HEK293 (cell line): ENCODE results near the gene GSN.
A peak's percentile ranks its signal among the peaks of the same experiment; 100 is the strongest.

Experiments used
- CTCF ChIA-PET: fragments of 350-600 bp; formaldehyde crosslinking; extraction: SDS; loops from one replicate; lab custom pipeline; 2021; ENCODE audit warnings: antibody characterized with exemption; lab: Yijun Ruan, JAX
- POLR2A ChIA-PET: fragments of 300-600 bp; formaldehyde crosslinking; extraction: SDS; loops from one replicate; lab custom pipeline; 2020; ENCODE audit warnings: antibody characterized with exemption, inconsistent platforms; lab: Yijun Ruan, JAX
- H3K27ac ChIP-seq: fragments of 200-500 bp; sonication (Bioruptor generic); 2 replicates; pipeline ENCODE4 v1.5.1; 2014; ENCODE audit warnings: low read depth, low read length, control low read depth, inconsistent platforms; ENCODE audit errors: extremely low read depth
- H3K36me3 ChIP-seq, 2 experiments: fragments of 200-500 bp in 1 of 2; sonication (Bioruptor generic) in 1 of 2; 1 replicate in 1 of 2; 2 replicates in 1 of 2; pipeline ENCODE4 v1.5.1; 2014 to 2017; ENCODE audit warnings: inconsistent platforms in 2 of 2, low read length in 2 of 2; ENCODE audit not compliant: control insufficient read depth in 2 of 2, insufficient read depth in 1 of 2
- H3K4me1 ChIP-seq: fragments of 200-500 bp; sonication (Bioruptor generic); 2 replicates; pipeline ENCODE4 v1.5.1; 2014; ENCODE audit warnings: mild to moderate bottlenecking, low read length, inconsistent platforms; ENCODE audit not compliant: control insufficient read depth, insufficient read depth
- H3K4me3 ChIP-seq: 2 replicates; pipeline ENCODE4 v1.5.1; 2011; ENCODE audit warnings: low read depth, mild to moderate bottlenecking, control low read depth, low read length, moderate library complexity
- H3K9me3 ChIP-seq: fragments of 200-500 bp; sonication (Bioruptor generic); 2 replicates; pipeline ENCODE4 v1.5.1; 2014; ENCODE audit warnings: low read depth, low read length, inconsistent platforms; ENCODE audit not compliant: control insufficient read depth, insufficient read depth
- FEZF1 ChIP-seq: fragments of 450-650 bp; formaldehyde crosslinking; IDR thresholded peaks from 2 replicates; pipeline ENCODE4 v1.5.1; 2016; ENCODE audit warnings: missing biosample characterization, missing genetic modification characterization
- HOXA7 ChIP-seq: sonication (generic); formaldehyde crosslinking; IDR thresholded peaks from 2 replicates; pipeline ENCODE4 v1.8.1; 2022; ENCODE audit warnings: missing genetic modification reagents, borderline replicate concordance
- KLF1 ChIP-seq: fragments of 450-650 bp; formaldehyde crosslinking; IDR thresholded peaks from 2 replicates; pipeline ENCODE4 v1.5.1; 2016; ENCODE audit warnings: missing biosample characterization, missing genetic modification characterization
- SALL2 ChIP-seq: fragments of 450-650 bp; formaldehyde crosslinking; IDR thresholded peaks from 2 replicates; pipeline ENCODE4 v1.5.0; 2017; ENCODE audit warnings: missing biosample characterization, mild to moderate bottlenecking, missing genetic modification characterization, borderline replicate concordance
- SP3 ChIP-seq: fragments of 450-650 bp; formaldehyde crosslinking; IDR thresholded peaks from 2 replicates; pipeline ENCODE4 v1.5.1; 2016; ENCODE audit warnings: missing biosample characterization, missing genetic modification characterization
- ZBTB11 ChIP-seq: fragments of 450-650 bp; formaldehyde crosslinking; conservative IDR thresholded peaks from 2 replicates; pipeline ENCODE4 v1.5.1; 2016; ENCODE audit warnings: low read depth, missing biosample characterization, missing genetic modification characterization
- ZBTB20 ChIP-seq: fragments of 450-650 bp; formaldehyde crosslinking; IDR thresholded peaks from 2 replicates; pipeline ENCODE4 v1.5.1; 2016; ENCODE audit warnings: missing biosample characterization, missing genetic modification characterization
- ZBTB21 ChIP-seq: fragments of 450-650 bp; formaldehyde crosslinking; IDR thresholded peaks from 2 replicates; pipeline ENCODE4 v1.5.1; 2017; ENCODE audit warnings: missing biosample characterization, missing genetic modification characterization
- ZBTB26 ChIP-seq: fragments of 450-650 bp; formaldehyde crosslinking; optimal IDR thresholded peaks from 2 replicates; pipeline ENCODE3; 2016; ENCODE audit warnings: missing biosample characterization, mild to moderate bottlenecking, missing genetic modification characterization
- ZBTB8A ChIP-seq: fragments of 450-650 bp; formaldehyde crosslinking; IDR thresholded peaks from 2 replicates; pipeline ENCODE4 v1.5.1; 2016; ENCODE audit warnings: missing biosample characterization, missing genetic modification characterization
- ZNF26 ChIP-seq: fragments of 450-650 bp; formaldehyde crosslinking; IDR thresholded peaks from 2 replicates; pipeline ENCODE4 v1.5.1; 2016; ENCODE audit warnings: missing biosample characterization, missing genetic modification characterization
- ZNF280C ChIP-seq: fragments of 450-650 bp; formaldehyde crosslinking; IDR thresholded peaks from 2 replicates; pipeline ENCODE4 v1.5.1; 2016; ENCODE audit warnings: missing biosample characterization, missing genetic modification characterization
- ZNF335 ChIP-seq: fragments of 450-650 bp; formaldehyde crosslinking; conservative IDR thresholded peaks from 2 replicates; pipeline ENCODE4 v1.5.1; 2016; ENCODE audit warnings: missing biosample characterization, missing genetic modification characterization
- ZNF341 ChIP-seq: fragments of 450-650 bp; formaldehyde crosslinking; IDR thresholded peaks from 2 replicates; pipeline ENCODE4; 2016; ENCODE audit warnings: low read depth, missing biosample characterization, missing genetic modification characterization
- ZNF354C ChIP-seq: fragments of 450-650 bp; formaldehyde crosslinking; IDR thresholded peaks from 2 replicates; pipeline ENCODE4 v1.5.1; 2016; ENCODE audit warnings: missing biosample characterization, missing genetic modification characterization, low read depth, borderline replicate concordance
- ZNF366 ChIP-seq: fragments of 450-650 bp; formaldehyde crosslinking; conservative IDR thresholded peaks from 2 replicates; pipeline ENCODE4 v1.5.1; 2016; ENCODE audit warnings: missing biosample characterization, missing genetic modification characterization
- ZNF629 ChIP-seq: fragments of 450-650 bp; formaldehyde crosslinking; IDR thresholded peaks from 2 replicates; pipeline ENCODE4 v1.5.1; 2017; ENCODE audit warnings: missing biosample characterization, missing genetic modification characterization
- ZNF701 ChIP-seq: fragments of 450-650 bp; formaldehyde crosslinking; IDR thresholded peaks from 2 replicates; pipeline ENCODE4 v1.5.1; 2016; ENCODE audit warnings: missing biosample characterization, missing genetic modification characterization
- ZNF776 ChIP-seq: fragments of 450-650 bp; formaldehyde crosslinking; IDR thresholded peaks from 2 replicates; pipeline ENCODE4 v1.5.0; 2017; ENCODE audit warnings: missing biosample characterization, missing genetic modification characterization, borderline replicate concordance

GSN gene

GRCh38 chr9:121299467-121300282 is 31.7 kb downstream of the GSN start:
- Histone ChIP-seq H3K27ac (peak overlapping the region; percentile 24; the same call in 1 of the 2 replicates), H3K36me3 (peaks cover 0 to 21% of the 10 kb centered on the region in 2 experiments; a peak in 1 of 3 replicates), H3K9me3 (no peaks in the 10 kb centered on the region), H3K4me1 (0 out of 2 replicates have a peak, but pooled peaks cover 2% of the 10 kb centered on the region), H3K4me3 (peak overlapping the region; percentile 29)
- POLR2A ChIA-PET: interaction anchor here (1.1 to 1.7 kb wide), 2 partner anchors 13 to 98 kb away, joined by 3 to 6 read pairs; partner anchors contain the start of gene RAB14
- TF ChIP-seq FEZF1 (tag by site-specific recombination): no peak
- peak; percentile 69 for TF ChIP-seq ZNF341
- no peak for TF ChIP-seq ZNF776 (tag by site-specific recombination)
- no peak for TF ChIP-seq ZNF280C
- TF ChIP-seq ZBTB8A: 0 out of 2 replicates have a peak, but pooled peaks have one; percentile 7
- no peak for TF ChIP-seq ZNF366 (tag by site-specific recombination)
- TF ChIP-seq SP3: peak; percentile 46
- TF ChIP-seq ZBTB11 (tag by site-specific recombination): no peak
- TF ChIP-seq KLF1 (tag by site-specific recombination): peak; percentile 67
- TF ChIP-seq ZBTB20: peak; percentile 89
- peak; percentile 34 for TF ChIP-seq ZBTB26 (tag by site-specific recombination)
- TF ChIP-seq ZNF701 (tag by site-specific recombination): no peak
- CTCF ChIA-PET: interaction anchor here (0.5 to 3.1 kb wide), 7 partner anchors 12 to 231 kb away, joined by 3 to 15 read pairs (median 5); no protein-coding TSS in a partner anchor

- CTCF ChIA-PET: interaction anchor here (0.5 to 3.1 kb wide), 3 partner anchors 12 to 22 kb away, joined by 3 to 15 read pairs (median 5); no protein-coding TSS in a partner anchor
- H3K9me3 ChIP-seq: no peaks in the 10 kb centered on the region
- 0 out of 2 replicates have a peak, but pooled peaks cover 2% of the 10 kb centered on the region for H3K4me1 ChIP-seq
- peak overlapping the region; percentile 29 for H3K4me3 ChIP-seq
- no peak overlapping the region for H3K27ac ChIP-seq
- POLR2A ChIA-PET: interaction anchor here (1.7 kb wide), 1 partner anchor 14 kb away, joined by 6 read pairs; no protein-coding TSS in a partner anchor
- H3K36me3 ChIP-seq: peaks cover 0 to 25% of the 10 kb centered on the region in 2 experiments; a peak in 1 of 3 replicates
- TF ChIP-seq HOXA7 (CRISPR knock-in tag) (no peak), ZNF354C (no peak), ZNF629 (tag by site-specific recombination) (no peak), SALL2 (tag by site-specific recombination) (no peak), ZNF335 (tag by site-specific recombination) (peak; percentile 65), ZBTB21 (tag by site-specific recombination) (0 out of 2 replicates have a peak, but pooled peaks have one; percentile 33), ZNF26 (tag by site-specific recombination) (no peak)
Measured at GRCh38 chr9:121300283-121301119, 32.5 kb downstream of the GSN start.
